AG09309 (cell line): ENCODE results near the gene MAP3K4.

ENCODE experiments used
- DNase-seq: peaks from one replicate; pipeline ENCODE4 v3.0.0-alpha.2; 2010; ENCODE audit warnings: low read depth
- H3K4me3 ChIP-seq: 2 replicates; pipeline ENCODE4 v1.5.1; 2011; ENCODE audit warnings: mild to moderate bottlenecking, low read depth, low read length, moderate library complexity; ENCODE audit not compliant: control insufficient read depth
- TF ChIP-seq, protein P1 (sequence below): IDR thresholded peaks from 2 replicates; pipeline ENCODE4 v1.5.1; 2011; ENCODE audit warnings: mild to moderate bottlenecking, low read depth, low read length, inconsistent platforms; ENCODE audit not compliant: insufficient read depth, control insufficient read depth; ENCODE audit errors: missing control alignments

MAP3K4 gene

DNA sequence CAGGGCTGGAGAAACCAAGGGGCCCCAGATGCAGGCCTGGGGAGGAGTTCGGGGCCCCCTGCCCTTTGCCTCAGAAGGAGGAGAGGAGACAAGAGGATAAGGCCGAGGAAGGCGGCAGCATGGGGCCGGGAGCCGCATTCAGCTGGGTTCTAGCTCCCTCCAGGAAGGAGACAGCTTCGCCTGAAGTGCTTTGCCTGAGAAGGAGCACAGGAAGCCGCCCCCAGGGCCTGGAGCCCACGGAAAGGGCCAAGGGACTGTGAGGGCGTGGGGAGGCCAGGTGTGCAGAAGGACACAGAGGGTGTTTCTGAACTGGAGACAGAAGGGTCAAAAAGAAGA is 160.9 kb downstream of the MAP3K4 start:
- no peak for DNase-seq
- TF ChIP-seq, protein P1, sequence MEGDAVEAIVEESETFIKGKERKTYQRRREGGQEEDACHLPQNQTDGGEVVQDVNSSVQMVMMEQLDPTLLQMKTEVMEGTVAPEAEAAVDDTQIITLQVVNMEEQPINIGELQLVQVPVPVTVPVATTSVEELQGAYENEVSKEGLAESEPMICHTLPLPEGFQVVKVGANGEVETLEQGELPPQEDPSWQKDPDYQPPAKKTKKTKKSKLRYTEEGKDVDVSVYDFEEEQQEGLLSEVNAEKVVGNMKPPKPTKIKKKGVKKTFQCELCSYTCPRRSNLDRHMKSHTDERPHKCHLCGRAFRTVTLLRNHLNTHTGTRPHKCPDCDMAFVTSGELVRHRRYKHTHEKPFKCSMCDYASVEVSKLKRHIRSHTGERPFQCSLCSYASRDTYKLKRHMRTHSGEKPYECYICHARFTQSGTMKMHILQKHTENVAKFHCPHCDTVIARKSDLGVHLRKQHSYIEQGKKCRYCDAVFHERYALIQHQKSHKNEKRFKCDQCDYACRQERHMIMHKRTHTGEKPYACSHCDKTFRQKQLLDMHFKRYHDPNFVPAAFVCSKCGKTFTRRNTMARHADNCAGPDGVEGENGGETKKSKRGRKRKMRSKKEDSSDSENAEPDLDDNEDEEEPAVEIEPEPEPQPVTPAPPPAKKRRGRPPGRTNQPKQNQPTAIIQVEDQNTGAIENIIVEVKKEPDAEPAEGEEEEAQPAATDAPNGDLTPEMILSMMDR, result no peak
- no peak overlapping the region for H3K4me3 ChIP-seq

DNA sequence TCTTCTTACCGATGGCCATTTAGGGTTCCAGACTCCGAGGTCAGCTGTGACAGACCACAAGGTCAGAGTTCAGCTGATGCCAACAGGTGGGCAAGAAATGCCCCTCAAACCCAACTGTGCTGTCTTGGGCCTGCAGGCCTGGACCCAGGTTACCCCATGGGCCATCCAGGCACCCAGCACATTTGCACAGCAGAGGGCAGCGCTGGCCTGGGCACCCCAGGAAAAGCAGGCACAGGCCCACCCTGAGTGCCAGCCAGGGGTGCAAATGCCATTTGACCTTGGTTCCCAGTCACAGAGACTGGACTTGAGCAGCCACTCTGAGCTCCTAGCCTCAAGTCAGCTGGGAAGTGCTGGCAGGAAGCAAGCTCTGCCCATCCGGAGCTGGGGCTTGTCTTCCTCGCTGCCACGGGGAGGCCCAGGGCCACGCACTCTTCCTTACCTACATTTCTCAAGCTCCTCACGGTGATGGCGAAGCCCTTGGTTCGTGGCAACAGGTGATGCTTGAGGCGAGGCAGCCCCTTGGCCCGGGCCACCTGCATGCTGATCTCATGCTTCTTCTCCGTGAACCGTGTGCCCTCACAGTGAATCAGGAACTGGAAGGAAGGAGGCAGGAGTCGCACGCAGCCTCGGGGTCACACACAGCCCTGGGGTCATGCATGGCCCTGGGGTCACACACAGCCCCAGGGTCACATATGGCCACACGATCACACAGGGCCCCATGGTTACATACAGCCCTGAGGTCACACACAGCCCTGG is 161.5 kb downstream of the MAP3K4 start:
- TF ChIP-seq, protein P1, result peak; percentile 85
- H3K4me3 ChIP-seq, result no peak overlapping the region
- DNase-seq, result no peak

DNA sequence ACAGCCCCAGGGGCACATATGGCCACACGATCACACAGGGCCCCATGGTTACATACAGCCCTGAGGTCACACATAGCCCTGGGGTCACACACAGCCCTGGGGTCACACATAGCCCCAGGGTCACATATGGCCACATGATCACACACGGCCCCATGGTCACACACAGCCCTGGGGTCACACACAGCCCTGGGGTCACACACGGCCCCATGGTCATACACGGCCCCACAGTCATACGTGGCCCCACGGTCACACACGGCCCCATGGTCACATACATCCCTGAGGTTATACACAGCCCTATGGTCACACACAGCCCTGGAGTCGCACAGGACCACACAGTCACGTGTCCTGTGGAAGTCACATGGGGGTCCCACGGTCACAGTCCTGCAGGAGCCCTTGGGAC is 162.2 kb downstream of the MAP3K4 start:
- DNase-seq, result no peak
- TF ChIP-seq, protein P1, result no peak
- H3K4me3 ChIP-seq, result no peak overlapping the region

DNA sequence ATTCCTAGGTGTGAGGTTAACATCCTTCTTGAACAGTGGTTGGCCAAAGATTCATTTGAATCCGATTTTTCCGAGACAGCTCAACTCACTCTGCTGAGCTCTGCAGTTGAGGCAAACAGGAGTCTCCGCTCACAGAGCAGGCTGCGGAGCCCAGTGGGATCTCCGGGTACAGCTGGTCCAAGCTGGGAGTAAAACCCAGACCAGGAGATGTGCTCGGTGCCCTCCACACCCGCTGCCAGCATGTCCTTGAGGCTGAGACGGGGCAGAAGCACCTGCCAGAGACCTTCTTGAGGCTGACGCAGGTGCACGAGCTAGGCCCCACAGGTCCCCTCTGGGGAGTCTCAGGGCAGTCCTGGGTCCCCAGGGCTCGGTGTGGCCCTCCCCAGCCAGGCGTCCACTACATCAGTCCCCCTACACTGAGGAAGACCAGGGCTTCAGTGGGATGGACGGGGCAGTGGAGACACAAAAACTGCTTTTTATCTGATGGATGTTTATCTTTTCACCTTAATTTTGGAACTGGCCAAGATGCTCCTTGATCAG is 163.3 kb downstream of the MAP3K4 start:
- TF ChIP-seq, protein P1, result no peak
- no peak for DNase-seq
- no peak overlapping the region for H3K4me3 ChIP-seq

DNA sequence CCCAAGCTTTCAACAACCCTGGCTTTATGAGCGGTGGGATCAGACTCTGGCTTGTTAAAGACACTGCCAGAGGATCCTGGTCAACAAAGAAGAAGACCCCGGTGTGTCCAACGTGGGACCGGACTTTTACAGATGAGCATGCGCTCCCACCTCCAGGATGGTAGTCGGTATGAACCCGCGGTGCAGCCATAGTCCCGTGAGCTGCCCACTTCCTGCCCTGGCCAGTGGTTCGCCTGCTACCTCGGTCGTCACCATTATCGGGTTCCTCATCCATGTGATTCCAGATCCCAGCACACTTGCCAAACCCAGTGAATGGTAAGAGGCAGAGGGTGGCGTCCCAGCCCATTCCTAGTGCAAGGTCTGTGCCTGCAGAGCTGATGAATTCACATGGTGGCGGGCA is 169.6 kb downstream of the MAP3K4 start:
- TF ChIP-seq, protein P1, result no peak
- no peak overlapping the region for H3K4me3 ChIP-seq
- DNase-seq, result no peak

DNA sequence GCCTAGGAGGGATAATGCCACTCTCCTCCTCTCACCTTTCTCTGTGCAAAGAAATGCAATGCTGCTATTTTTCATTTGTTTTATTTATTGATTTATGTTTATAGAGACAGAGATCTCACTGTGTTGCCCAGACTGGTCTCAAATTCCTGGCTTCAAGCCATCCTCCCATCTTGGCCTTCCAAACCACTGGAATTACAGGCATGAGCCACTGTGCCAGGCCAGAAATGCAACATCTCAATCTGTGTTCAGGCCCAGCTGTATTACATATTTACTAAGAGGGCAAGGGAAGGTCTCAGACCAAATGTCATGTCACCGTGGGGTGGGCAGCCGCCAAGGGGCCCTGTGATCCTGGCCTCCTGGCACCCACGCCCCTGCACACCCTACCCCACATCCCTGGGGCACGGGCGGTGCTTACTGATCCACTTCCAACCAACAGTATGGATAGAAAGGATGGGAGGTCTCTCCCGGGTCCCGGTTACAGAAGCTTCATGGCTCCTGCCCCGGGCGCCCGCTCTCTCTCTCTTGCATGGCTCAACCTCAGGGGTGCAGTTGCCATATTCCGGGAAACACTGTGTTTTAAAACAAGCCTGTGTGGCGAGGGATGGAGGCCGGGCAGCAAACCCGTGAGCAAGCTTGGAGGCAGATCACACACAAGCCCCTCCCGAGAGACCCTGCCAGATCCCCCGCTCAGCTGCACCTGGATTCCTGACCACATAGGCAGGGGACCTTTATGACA is 170.5 kb downstream of the MAP3K4 start:
- TF ChIP-seq, protein P1, result no peak
- peak; percentile 47 for DNase-seq
- H3K4me3 ChIP-seq, result no peak overlapping the region
